UCSD-AML1 (cell line): Measurements from ENCODE around the gene VEGFD.
"Not testable (repeated sequence)": the region's sequence is repeated elsewhere in the genome, so short reads cannot be mapped to it uniquely, and the experiment has no call there.

Experiments used
- DNase-seq: peaks from one replicate; lab custom pipeline; 2025; ENCODE audit not compliant: unreplicated experiment; lab: John Stamatoyannopoulos, UW

The VEGFD gene

DNA sequence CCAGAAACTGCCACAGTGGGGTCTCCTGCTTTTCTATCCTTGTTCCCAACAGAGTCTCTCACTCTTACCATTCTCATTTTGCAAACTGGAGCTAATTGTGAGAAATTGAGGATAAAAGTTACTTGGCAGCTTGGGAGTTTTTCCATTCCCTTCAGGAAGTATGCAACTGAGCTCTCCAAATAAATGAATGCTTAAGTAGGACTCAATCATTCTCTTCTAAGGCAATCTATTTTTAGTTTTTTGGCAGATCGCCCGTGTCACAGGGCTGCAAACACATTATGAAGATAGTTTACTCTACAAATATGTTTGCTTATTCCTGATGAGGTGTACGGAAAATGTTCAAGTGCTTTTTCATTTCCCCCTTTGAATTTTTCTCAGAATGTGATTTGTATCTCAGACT is 74.1 kb downstream of the VEGFD start:
- no peak for DNase-seq

DNA sequence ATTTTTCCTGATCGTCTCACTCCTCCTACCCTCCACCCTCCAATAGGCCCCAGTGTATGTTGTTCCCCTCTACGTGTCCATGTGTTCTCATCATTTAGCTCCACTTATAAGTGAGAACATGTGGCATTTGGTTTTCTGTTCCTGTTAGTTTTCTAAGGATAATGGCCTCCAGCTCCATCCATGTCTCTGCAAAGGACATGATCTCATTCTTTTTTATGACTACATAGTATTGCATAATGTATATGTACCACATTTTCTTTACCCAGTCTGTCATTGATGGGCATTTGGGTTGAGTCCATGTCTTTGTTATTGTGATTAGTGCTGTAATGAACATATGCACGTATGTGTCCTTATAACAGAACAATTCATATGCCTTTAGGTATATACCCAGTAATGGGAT is 78.3 kb downstream of the VEGFD start:
- DNase-seq, result not testable (repeated sequence)

GRCh38 chrX:15301924-15302323 is 82.3 kb downstream of the VEGFD start:
- DNase-seq, result peak; percentile 16

GRCh38 chrX:15299941-15300851 is 84.0 kb downstream of the VEGFD start:
- DNase-seq, result no peak

DNA sequence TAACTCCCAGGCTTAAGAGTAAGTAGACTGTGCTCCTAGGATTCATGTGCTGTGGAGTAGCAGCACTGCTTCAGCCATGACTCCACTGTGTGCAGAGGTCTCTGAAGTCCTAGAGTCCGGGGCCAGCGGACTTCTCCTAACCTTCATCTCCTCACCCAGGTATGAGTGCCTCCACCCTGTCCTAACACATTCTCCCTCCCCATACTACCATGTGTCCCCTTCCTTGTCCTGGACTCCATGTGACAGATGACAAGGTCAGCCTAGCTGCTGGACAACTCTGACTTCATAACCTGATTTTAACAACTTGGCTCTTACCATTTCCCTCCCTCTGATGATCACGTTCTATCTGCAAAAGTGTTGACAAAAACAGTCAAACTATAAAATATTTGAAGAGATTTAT is 85.4 kb downstream of the VEGFD start:
- no peak for DNase-seq

- DNase-seq, result no peak
Observed at GRCh38 chrX:15298201-15298600, 86.0 kb downstream of the VEGFD start.
